ENCODE measurements around the gene SENP5. TPM values are rescaled to one million over a fixed set of nuclear protein-coding genes. Genes with fewer than 3 reads are reported as not detected.
"Not testable (repeated sequence)": the region's sequence is repeated elsewhere in the genome, so short reads cannot be mapped to it uniquely, and the experiment has no call there.

Gene SENP5
- total RNA-seq, 2 donors from 2014 or later, result 28.3 to 62.9 TPM

GRCh38 chr3:196837819-196838420 lies 29.8 kb upstream of the SENP5 start:
- no peaks in the 10 kb centered on the region for H3K36me3 ChIP-seq
- no peaks in the 10 kb centered on the region for H3K9me3 ChIP-seq
- WGBS, result 56% methylated on average over 3 of the region's 3 CpGs
- intact Hi-C loops (cut with DNase I), result loop anchor here (10.0 kb wide), 1 partner anchor 127 kb away; the partner anchor contains the start of gene PIGZ
- TF ChIP-seq CTCF (IDR thresholded peaks at IDR 0.05), result peak in 3 of 4 experiments; percentile 54 to 65 (median 55)
- no peak for TF ChIP-seq POLR2A (IDR thresholded peaks at IDR 0.05)
- TF ChIP-seq POLR2AphosphoS5 (IDR thresholded peaks at IDR 0.05), result no peak
- DNase-seq (ENCODE audit: low spot score), result peak; percentile 39
- H3K4me1 ChIP-seq (replicated peaks), result no peaks in the 10 kb centered on the region
- no peak overlapping the region for H3K4me3 ChIP-seq
- H3K27ac ChIP-seq, result no peak overlapping the region
- H3K27me3 ChIP-seq (replicated peaks; ENCODE audit: insufficient read depth), result no peaks in the 10 kb centered on the region

GRCh38 chr3:196839351-196839750 lies 28.4 kb upstream of the SENP5 start:
- not testable (repeated sequence) for DNase-seq (ENCODE audit: low spot score); H3K27ac ChIP-seq; H3K9me3 ChIP-seq; H3K4me3 ChIP-seq; H3K27me3 ChIP-seq (replicated peaks; ENCODE audit: insufficient read depth); H3K36me3 ChIP-seq; H3K4me1 ChIP-seq (replicated peaks)
- WGBS, result 85% methylated on average over 6 of the region's 6 CpGs
- intact Hi-C loops (cut with DNase I), result loop anchor here (10.0 kb wide), 1 partner anchor 125 kb away; the partner anchor contains the start of gene PIGZ

- TF ChIP-seq POLR2A (IDR thresholded peaks at IDR 0.05), result no peak
- no peak for TF ChIP-seq POLR2AphosphoS5 (IDR thresholded peaks at IDR 0.05)
- TF ChIP-seq CTCF (IDR thresholded peaks at IDR 0.05), result no peak
- WGBS, result 77% methylated on average over 17 of the region's 17 CpGs
- intact Hi-C loops (cut with DNase I), result no loop called here
Observed at GRCh38 chr3:196842567-196843434, 24.9 kb upstream of the SENP5 start.

GRCh38 chr3:196843435-196844110 lies 24.1 kb upstream of the SENP5 start:
- 78% methylated on average over 9 of the region's 9 CpGs for WGBS
- no peaks in the 10 kb centered on the region for H3K9me3 ChIP-seq

More at GRCh38 chr3:196842567-196843434, 24.9 kb upstream of the SENP5 start:
- H3K27me3 ChIP-seq (replicated peaks; ENCODE audit: insufficient read depth), result no peaks in the 10 kb centered on the region
- H3K27ac ChIP-seq, result no peak overlapping the region
- H3K9me3 ChIP-seq, result no peaks in the 10 kb centered on the region
- no peaks in the 10 kb centered on the region for H3K4me1 ChIP-seq (replicated peaks)
- H3K36me3 ChIP-seq, result no peaks in the 10 kb centered on the region
- no peak for DNase-seq (ENCODE audit: low spot score)
- H3K4me3 ChIP-seq, result no peak overlapping the region

GRCh38 chr3:196844235-196845219 lies 23.2 kb upstream of the SENP5 start:
- H3K36me3 ChIP-seq; DNase-seq (ENCODE audit: low spot score); H3K27me3 ChIP-seq (replicated peaks; ENCODE audit: insufficient read depth); H3K27ac ChIP-seq; H3K4me3 ChIP-seq; H3K9me3 ChIP-seq; intact Hi-C loops (cut with DNase I); H3K4me1 ChIP-seq (replicated peaks): not testable (repeated sequence)
- 86% methylated on average over 20 of the region's 22 CpGs for WGBS

More at GRCh38 chr3:196843435-196844110, 24.1 kb upstream of the SENP5 start:
- Histone ChIP-seq H3K36me3 (no peaks in the 10 kb centered on the region), H3K27ac (no peak overlapping the region), H3K4me3 (no peak overlapping the region), H3K4me1 (replicated peaks) (no peaks in the 10 kb centered on the region), H3K27me3 (replicated peaks; ENCODE audit: insufficient read depth) (no peaks in the 10 kb centered on the region)
- no peak for DNase-seq (ENCODE audit: low spot score)
- TF ChIP-seq POLR2A (IDR thresholded peaks at IDR 0.05) (no peak), CTCF (IDR thresholded peaks at IDR 0.05) (no peak), POLR2AphosphoS5 (IDR thresholded peaks at IDR 0.05) (no peak)
- intact Hi-C loops (cut with DNase I), result no loop called here

- H3K4me3 ChIP-seq; H3K9me3 ChIP-seq; H3K27ac ChIP-seq; intact Hi-C loops (cut with DNase I); H3K36me3 ChIP-seq; DNase-seq (ENCODE audit: low spot score); H3K4me1 ChIP-seq (replicated peaks); H3K27me3 ChIP-seq (replicated peaks; ENCODE audit: insufficient read depth): not testable (repeated sequence)
- 92% methylated on average over 4 of the region's 4 CpGs for WGBS
Observed at GRCh38 chr3:196848375-196848774, 19.3 kb upstream of the SENP5 start.

All from prostate gland (tissue), 2 donors.